ENCODE measurements around the gene ITSN2.
"Not testable (repeated sequence)": the region's sequence is repeated elsewhere in the genome, so short reads cannot be mapped to it uniquely, and the experiment has no call there.

ITSN2 gene

DNA sequence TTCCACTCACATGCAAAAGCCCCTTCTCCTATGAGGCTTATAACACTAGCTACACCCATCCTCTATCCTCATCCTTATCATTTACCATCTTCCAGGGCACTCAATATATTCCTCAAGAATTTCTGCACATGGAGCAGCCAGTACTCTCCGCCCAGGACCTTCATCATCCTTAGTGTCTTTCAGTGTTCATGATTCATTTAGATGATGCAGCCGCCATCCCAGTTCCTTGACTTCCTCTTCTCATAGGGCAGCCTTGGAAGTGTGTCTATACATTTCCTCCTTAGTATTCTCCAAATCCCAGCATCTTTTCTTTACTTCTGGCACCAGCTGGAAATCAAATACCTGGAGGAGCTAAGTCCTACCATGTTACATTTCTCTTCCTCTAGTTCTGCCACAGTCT is 3.0 kb upstream of the ITSN2 start:
- DNase-seq (ENCODE audit: low spot score) (no peak), FAIRE-seq (no peak)

DNA sequence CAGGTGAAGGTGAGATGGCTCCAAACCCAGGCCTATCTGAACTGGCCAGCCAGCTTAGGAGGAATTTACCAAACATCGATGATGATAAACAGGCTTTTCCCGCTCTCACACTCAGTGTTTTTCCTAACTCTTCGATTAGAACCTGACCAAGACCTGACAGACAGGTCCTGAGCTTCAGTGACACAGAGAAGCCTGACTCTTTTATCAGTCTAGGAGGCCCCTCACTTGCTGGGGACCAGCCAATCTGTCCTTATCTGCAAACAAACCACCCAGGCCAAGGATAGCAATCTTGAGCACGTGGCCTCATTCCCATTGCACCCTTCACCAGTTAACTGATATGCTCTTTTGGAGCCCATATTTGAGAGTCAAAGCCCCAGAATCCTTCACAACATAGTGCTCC is 1.9 kb upstream of the ITSN2 start:
- DNase-seq (ENCODE audit: low spot score) (no peak), FAIRE-seq (no peak)

DNA sequence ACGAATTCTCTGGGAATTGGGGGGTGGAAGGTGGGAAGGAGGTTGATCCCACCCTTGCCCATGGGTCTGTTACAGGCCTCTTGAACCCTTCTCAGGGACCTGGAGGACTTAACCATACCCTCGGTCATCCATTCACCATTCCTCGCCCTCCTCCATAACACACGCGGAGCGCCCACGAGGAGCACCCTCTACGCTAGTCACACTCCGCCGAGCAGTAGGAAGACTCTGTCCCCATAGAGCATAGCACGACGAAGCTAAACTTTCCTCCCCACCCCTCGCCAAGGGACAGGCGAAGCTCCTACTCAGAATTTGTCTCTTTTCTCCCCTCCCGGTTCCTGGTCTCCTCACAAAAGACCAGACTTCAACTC is 611 bp upstream of the ITSN2 start:
- FAIRE-seq (no peak), DNase-seq (ENCODE audit: low spot score) (no peak)

DNA sequence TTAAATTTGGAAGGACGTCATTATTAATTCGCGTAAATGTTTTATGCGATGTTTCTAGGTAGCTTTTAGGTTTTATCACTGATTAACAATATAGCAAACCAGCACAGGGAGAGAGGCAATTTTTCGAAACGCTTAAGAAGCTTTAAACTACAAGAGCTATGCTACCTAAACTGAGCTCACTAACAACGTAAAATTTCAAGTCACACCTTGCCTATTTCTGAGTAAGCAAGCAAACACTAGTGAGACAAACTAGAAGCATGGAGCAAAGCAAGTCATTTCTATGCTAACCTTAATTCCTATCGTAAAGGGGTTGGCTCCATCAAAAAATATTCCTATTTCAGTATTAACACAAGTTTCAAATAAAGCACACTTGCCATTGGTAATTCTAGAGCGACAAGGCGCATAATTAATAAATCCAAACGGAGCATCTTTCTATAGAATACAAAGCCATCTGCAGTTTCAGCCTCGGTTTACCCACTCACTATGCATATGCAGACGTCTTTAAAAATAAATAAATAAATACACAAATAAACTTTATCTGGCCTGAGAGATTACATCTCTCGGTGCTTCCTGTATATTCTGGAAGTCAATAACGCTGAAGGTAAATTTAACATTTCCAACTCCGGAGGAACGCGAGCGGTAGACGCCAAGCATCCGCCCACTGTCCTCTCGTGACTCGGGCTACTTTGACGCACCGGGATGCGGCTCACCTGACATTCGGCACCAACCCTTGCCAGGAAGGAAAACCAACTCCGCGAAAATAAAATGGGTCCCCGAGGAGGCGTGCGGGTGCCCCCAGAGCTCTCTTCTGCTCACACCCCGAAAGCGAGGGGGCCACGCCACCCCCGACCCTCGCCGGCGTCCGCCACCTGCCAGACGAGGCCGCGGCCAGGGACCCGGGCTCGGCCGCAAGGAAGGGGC is 947 bp downstream of the ITSN2 start:
- FAIRE-seq: no peak
- peak; percentile 31 for DNase-seq (ENCODE audit: low spot score)

DNA sequence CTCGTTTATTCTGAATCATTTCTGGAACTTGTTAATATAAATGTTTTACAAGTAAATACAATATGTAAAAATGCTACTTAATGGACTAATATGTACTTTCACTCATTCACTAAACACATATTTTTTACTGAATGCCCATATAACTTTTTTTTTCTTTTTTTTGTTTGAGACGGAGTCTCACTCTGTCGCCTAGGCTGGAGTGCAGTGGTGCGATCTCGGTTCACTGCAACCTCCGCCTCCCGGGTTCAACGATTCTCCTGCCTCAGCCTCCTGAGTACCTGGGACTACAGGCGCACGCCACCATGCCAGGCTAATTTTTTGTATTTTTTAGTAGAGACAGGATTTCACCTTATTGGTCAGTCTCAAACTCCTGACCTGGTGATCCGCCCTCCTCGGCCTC is 2.6 kb downstream of the ITSN2 start:
- not testable (repeated sequence) for DNase-seq (ENCODE audit: low spot score); FAIRE-seq

DNA sequence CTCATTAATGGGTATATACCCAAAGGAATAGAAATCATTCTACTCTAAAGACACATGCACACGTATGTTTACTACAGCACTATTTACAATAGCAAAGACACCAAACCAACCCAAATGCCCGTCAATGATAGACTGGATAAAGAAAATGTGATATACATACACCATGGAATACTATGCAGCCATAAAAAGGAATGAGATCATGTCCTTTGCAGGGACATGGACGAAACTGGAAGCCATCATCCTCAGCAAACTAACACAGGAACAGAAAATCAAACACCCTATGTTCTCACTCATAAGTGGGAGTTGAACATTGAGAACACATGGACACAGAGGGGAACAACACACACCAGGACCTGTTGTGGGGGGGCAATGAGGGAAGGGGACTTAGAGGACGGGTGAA is 3.2 kb downstream of the ITSN2 start:
- not testable (repeated sequence) for DNase-seq (ENCODE audit: low spot score); FAIRE-seq

DNA sequence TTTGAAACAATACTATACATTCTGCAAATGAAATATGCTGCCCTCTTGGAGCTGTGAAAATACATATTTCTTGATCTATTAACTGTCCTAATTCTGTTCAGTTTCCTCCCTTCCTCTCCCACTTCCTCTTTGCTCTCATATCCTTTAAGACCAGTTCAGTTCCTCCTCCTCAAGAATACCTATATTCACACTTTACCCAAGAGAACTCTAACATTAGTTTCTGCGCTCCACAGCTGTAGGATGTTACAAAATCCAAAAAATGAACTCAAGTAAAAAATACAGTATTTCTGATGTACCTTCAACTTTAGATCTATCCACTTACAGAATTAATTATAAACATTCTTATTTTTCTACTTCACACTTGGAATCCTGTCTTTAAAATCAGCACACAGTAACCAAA is 5.4 kb downstream of the ITSN2 start:
- DNase-seq (ENCODE audit: low spot score): no peak
- no peak for FAIRE-seq

DNA sequence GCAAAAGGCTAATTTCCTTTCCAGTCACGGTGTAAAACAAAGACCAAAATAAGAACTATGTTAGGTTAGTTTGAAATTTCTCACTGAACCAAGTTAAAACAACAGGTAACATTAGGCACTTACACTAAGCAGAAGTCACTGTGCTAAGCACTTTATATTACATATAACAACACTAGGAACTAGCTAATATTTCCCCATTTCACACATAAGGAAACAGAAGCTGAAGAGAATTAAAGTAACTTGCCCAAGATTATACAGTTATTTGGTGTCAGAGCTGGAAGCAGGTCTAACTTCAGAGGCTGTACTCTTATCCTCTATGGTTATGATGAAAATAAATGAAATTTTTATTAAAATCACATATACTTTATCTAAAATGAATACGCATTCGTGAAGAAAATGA is 5.9 kb downstream of the ITSN2 start:
- DNase-seq (ENCODE audit: low spot score) (no peak), FAIRE-seq (no peak)

DNA sequence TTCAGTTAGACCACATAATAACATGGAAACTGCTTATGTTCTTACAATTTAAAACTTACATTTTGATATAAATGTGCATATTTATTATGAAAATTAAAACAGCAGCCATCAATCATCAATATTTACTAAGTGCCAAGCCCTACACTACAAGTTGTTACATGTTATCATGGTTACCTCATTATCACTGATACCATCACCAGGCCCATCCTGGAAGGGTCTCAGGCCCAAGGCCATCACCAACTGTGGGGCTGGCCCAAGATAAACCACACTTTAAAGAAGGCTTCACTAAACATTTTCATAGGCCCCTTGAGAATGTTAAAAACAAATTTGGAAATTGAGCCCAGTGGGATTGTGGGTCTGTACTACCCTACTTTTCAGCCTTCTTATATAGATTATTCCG is 6.4 kb downstream of the ITSN2 start:
- DNase-seq (ENCODE audit: low spot score) (no peak), FAIRE-seq (no peak)

DNA sequence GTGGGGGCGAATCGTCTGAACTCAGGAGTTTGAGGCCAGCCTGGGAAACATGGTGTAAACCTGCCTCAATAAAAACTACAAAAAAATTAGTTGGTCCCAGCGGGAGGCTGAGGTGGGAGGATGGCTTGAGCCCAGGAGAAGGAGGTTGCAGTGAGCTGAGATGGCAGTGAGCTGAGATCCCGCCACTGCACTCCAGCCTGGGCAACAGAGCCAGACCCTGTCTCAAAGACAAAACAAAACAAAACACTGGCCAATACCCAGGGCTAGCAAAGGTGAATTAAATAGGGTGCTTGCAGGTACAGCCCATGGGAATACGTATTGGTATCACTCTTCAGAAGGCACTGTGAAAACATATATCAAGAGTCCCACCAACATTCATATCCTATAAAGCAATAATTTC is 7.0 kb downstream of the ITSN2 start:
- FAIRE-seq (no peak), DNase-seq (ENCODE audit: low spot score) (no peak)

DNA sequence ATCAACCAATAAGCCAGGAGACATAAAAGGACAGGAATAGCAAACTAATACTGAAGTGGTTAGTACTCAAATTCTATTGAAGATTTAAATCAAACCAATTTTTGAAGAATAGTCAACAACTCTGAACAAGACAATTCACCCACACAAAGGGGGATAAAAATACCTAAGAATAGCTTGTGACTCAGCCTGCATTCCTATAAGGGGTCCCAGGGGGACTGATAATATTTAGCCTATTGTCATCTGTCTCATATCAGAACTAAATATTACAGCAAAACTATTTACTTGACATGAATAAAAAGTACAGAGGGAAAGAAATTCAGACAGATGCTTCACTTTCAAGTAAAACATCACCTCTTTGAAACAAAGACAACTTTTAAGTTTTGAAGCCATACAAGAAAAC is 7.7 kb downstream of the ITSN2 start:
- no peak for FAIRE-seq

DNA sequence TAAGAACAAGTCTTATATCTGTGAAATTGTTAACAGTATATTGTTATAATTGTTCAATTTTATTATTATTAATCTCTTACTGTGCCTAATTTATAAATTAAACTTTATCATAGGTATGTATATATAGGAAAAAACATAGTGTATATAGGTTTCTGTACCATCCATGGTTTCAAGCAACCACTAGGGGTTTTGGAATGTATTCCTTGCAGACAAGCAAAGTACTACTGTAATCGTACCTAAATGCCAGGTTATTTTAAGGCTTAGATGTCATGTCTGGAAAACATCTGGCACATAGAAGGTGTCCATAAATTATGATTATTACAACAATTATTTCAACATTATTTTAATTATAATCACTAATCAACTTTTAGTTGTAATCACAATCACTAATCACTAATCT is 8.4 kb downstream of the ITSN2 start:
- FAIRE-seq: no peak

More for the DNA sequence above, 7.7 kb downstream of the ITSN2 start:
- no peak for DNase-seq (ENCODE audit: low spot score)

DNA sequence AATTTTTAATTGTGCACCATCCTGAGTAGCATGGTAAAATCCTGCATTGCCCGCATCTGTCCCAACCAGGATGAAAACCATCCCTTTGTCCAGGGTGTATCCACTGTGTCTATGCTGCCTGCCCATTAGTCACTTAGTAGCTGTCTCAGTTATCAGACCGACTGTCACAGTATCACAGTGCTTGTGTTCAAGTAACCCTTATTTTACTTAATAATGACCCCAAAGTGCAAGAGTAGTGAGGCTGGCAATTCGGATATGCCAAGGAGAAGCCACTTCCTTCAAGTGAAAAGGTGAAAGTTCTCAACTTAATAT is 8.8 kb downstream of the ITSN2 start:
- no peak for DNase-seq (ENCODE audit: low spot score)
- FAIRE-seq: no peak

More for the DNA sequence above, 8.4 kb downstream of the ITSN2 start:
- no peak for DNase-seq (ENCODE audit: low spot score)

DNA sequence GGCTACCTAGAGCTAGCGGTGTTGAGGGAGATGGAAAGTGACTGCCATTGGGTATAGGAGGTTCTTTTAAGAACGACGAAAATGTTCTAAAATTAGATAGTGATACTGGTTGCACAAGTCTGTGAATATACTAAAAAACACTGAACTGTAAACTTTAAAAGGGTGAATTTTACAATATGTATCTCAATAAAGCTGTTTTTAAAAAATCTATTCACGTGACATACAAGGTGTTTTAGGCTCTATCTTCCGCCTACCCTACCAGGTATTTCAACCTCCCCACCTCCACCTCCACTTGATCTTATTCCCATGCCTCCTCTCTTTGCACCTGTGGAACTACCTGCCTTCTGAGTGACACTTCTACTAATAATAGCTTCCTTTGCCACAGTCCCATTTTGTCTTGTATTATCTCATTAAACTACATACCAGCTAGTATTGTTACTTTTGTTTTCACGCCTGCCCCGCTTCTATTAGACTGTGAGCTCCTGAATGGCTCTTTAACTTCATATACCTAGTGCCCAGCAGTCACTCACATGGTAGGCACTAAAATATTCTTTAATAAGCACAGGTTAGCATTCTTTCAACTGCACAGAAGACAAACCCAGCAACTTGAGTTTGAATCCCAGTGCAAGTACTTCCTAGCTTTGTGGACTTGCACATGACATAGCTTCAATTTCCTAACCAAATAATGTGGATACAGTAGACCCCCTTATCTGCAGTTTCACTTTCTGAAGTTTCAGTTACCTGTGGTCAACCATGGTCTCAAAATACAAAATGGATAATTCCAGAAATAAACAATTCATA is 9.3 kb downstream of the ITSN2 start:
- DNase-seq (ENCODE audit: low spot score): no peak
- no peak for FAIRE-seq

DNA sequence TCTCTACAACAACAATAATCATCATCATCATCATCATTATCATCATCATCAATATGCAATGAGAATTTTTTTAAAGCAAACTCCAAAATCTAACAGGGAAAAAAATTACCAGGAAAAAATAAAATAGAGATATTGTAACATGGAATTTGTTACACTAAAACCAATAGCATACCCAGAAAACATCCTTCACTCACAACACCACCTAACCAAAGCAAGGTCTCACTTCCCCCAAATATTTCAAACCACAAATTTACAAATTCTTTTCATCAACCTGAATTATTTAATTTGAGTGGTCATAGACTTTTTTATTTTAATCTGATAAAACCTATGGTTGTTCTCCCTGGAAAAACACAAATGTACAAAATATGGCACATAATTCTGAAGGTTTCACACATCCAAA is 11.2 kb downstream of the ITSN2 start:
- FAIRE-seq (no peak), DNase-seq (ENCODE audit: low spot score) (no peak)

DNA sequence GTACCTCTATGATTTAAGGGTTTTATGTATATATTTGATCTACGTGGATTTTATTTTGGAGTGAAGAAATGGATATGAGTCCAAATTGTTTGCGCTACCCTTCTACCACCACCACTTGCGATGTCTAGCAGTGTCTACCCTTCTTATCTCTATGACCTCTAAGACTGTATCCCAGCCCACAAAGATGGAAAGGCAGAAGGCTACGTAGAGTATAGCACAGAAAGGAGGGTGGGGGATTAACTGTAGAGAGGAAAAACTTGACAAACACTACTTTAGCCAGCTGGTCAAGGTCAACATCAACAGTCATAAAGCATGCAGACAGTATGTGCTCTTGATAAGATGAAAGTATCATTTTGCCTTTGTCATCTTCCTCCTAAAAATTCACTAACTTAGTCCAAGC is 14.4 kb downstream of the ITSN2 start:
- peak; percentile 5 for FAIRE-seq
- no peak for DNase-seq (ENCODE audit: low spot score)

DNA sequence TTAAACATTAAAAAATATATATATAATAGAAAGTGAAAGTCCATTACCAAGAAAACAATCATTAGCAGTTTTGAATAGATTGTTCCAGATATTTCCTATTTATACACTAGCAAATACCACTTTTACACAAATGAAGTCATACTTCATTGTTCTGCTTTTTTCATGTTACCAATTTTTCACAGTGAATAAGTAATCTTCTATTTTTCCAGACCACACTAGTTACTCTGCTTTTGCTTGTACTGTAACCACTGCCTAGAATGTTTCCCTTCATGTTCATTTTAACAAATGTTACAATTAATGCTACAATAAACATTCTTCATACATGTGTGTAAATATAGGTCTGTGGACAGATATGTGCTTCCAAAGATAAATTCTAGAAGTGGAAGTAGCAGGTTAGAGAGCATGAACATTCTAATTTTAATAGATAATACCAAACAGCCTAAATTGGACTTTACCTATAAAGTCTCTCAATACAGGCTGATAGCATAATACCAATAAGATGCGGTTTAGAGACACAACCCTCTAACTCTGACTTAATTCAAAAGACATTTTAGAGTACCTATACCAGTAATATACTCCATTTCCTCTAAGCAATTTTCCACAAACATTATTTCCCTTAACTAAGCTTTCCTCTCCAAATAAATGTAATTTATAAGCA is 17.0 kb downstream of the ITSN2 start:
- FAIRE-seq (no peak), DNase-seq (ENCODE audit: low spot score) (no peak)

DNA sequence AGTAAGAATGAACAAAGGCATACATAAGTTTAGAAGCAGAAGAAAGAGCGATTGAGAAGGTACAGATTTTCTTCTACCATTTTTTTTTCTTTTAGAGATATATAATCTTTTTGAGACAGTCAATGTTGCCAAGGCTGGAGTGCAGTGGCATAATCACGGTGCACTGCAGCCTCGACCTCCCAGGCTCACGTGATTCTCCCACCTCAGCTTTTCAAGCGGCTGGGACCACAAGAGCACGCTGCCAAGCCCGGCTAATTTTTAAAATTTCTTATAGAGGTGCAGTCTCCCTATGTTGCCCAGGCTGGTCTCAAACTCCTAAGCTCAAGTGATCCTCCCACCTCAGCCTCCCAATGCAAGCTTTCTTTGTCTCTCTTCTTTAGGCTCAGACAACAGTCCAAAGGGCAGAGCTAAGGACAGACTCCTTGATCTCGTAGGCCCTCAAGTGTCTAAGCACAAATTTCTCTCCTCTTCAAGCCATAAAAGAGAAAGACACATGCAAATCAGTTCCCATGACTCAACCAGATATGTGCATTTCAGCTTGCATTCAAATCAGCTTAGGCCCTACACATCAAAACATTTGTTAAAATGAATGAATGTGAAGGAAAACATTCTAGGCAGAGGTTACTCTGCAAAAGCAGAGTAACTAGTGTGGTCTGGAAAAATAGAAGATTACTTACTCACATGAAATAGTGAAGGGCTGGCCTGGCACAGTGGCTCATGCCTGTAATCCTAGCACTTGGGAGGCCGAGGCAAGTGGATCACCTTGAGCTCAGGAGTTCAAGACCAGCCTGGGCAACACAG is 18.0 kb downstream of the ITSN2 start:
- no peak for DNase-seq (ENCODE audit: low spot score)
- FAIRE-seq: peak; percentile 85

DNA sequence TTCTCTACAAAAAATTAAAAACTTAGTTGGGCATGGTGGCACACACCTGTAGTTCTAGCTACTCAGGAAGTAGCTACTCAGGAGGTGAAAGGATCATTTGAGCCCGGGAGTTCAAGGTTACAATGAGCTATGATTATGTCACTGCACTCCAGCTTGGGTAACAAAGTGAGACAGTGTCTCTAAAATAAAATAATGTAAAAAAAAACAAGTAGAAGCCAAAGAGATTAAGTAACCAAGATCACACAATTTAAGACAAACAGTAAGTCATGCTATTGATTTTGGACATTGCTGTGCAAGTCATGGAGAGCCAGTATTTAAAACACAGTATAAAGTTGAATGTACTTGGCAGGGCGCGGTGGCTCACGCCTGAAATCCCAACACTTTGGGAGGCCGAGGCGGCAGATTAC is 20.5 kb downstream of the ITSN2 start:
- DNase-seq (ENCODE audit: low spot score) (no peak), FAIRE-seq (no peak)

DNA sequence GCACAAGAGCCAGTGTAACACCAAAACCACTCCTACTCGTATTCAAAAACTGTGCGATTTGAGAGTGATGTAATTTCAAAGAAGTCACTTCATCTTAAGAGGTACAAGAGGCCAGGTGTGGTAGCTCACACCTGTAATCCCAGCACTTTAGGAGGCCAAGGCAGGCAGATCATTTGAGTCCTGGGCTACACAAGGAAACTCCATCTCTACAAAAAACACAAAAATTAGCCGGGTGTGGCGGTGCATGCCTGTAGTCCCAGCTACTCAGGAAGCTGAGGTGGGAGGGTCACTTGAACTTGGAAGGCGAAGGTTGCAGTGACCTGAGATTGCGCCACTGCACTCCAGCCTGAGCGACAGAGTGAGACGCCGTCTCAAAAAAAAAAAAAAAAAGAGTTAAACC is 21.2 kb downstream of the ITSN2 start:
- FAIRE-seq; DNase-seq (ENCODE audit: low spot score): not testable (repeated sequence)

DNA sequence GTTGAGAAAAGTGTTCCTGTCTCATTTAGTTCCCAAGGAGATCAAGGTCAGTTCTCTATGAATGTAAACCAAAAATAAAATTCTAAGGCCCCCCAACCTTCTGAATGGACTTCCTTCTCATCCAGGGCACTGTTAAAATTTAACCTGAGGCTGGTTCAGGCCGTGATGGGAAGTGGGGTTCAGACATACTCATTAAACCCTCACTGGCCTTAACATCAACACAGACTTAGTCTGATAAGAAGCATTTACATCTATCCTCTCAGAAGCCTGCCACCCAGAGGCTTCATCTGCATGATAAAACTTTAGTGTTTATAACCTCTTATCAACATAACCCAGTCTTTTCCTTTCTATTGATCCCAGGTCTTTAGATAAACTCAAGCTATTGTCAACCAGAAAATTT is 22.4 kb downstream of the ITSN2 start:
- FAIRE-seq (no peak), DNase-seq (ENCODE audit: low spot score) (no peak)

Measured in urothelium cell line (cell line).